Stimulated activated CD8-positive, alpha-beta memory T cell treated with anti-CD3 and anti-CD28 coated beads, Interleukin-4, amount 100 ng/mL, for 24 hours (primary cell): ENCODE measurements around the gene MYH15.

Experiments used
- DNase-seq: peaks from one replicate; pipeline ENCODE4 v3.0.0-alpha.2; 2020; ENCODE audit warnings: low read depth

MYH15 gene

GRCh38 chr3:108414007-108414406, 96.4 kb downstream of the MYH15 start:
- no peak for DNase-seq

- no peak for DNase-seq
These were observed 98.2 kb downstream of the MYH15 start for GRCh38 chr3:108412121-108412750.

GRCh38 chr3:108410531-108410984, 99.8 kb downstream of the MYH15 start:
- DNase-seq: no peak

DNA sequence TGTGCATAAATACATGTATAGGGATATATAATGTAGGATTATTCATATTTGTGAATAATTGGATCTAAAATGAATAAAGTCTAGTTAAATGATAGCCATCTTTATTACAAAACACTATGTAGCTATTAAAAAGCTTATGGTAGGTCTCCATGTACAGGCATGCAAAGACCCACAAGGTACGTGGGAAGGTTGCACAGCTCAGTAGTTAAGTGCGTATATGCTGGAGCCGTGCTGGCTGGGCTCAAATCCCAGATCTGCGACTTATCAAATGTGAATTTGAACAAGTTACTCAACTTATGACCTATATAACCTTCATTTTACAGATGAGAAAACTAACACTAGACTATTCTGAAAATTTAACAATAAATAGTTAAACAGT, 100.6 kb downstream of the MYH15 start:
- no peak for DNase-seq

GRCh38 chr3:108408883-108409799, 101.3 kb downstream of the MYH15 start:
- no peak for DNase-seq

DNA sequence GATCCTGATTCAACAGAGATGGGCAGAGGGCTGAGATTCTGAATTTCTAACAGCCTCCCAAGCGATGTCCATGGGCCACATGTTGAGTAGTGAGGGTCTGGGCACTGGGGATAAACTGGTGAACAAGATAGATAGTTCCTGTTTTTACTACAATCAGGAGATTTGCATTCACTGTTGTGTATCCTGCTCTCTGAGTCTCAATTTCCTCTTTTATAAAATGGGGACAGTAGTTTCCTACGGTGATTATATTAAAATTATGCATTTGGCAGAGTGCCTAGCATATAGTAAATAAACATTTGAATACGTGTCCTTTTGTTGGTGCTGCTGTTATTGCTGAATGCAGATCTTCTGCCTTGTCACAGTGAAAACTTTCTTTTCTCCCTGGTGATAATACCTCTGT, 102.5 kb downstream of the MYH15 start:
- no peak for DNase-seq

DNA sequence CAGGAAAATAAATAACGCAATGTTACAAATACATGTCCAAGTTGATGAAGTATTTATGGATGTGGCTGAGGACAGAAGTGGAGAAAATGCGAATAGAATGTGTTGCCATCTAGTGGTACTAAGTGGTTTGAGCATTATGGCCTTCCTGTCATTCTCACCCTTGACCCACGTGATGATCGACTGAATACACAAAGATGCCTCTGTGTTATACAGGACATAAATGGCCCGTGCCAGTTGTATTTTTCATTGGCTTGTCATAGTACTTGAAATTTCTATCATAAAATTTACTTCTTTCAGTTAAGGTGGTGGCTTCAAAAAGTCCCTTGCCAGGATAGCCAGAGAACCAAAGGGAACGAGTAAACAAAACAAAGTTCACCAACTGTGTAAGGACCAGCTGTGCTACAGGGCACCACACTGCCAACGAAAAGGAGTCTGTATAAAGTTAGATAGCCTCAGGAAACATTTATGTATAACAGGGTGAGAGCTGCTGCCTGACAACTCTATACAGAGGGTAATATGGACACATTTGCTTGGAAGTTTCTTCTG, 103.7 kb downstream of the MYH15 start:
- DNase-seq: no peak

GRCh38 chr3:108406063-108406660, 104.2 kb downstream of the MYH15 start:
- DNase-seq: no peak

DNA sequence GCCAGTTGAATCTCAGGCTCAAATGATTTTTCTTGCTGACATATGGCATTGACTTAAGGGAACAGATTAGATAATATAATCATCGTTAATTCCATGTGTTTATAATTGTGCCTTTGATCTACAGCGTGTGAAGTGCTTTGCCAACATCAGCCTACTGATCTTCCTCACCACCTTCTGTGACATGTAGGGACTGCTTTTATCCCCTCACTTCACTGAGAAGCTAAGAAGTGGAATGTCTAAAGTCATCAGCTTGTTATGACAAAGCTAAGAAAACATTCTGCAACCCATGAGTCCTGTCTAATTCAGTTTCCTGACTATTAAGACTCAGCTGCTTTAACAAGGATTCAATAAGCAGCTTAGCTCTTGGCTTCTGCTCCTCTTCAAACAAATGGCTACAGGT, 106.0 kb downstream of the MYH15 start:
- DNase-seq: no peak

DNA sequence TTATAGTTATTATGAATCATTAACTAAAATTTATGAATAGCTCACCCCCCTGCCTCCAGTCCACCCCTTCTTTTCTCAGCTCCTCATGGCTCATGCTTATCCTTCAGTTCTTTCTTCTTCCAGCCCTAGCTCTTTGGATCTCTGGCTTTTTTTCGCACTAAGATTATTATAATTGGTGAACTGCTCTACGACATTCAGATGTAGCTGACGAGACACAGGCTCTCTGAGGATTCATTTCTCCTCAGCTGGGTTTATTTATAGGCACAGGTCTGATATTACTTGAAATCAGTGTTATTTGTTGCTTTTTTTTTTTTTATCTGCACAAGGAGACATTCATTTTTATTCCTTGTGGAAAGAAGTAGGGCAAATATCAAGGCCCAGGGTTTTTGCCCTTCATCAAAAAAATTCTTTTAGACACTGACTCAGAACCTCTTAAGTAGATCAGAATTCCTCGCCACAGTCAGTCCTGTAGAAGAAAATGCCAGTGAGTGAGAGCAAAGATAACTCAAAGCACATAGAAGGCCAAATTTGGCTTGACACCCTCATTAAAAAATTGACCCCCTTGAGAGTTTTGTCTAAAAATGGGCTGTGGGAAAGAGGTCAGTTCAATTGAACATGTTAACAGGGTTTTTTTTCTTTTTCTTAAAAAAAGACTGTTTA, 106.6 kb downstream of the MYH15 start:
- no peak for DNase-seq

GRCh38 chr3:108403198-108403597, 107.2 kb downstream of the MYH15 start:
- DNase-seq: no peak

DNA sequence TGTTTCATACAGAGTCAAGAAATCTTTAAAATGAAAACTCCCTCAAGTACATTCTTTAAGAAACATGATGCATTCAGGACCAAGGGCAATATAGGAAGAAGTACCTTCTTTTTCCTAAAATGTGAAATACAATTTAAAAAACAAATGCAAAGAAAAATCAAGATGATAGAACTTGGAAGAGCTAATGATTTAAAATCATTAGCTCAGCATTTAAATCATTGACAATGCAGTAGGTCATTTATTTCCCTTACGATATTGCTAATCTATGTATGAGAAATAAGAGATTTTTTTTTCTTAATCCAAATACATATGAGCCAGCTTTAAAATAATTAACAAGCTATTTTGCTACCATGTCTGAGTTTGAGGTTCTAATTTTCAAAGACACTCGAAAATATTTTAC, 108.6 kb downstream of the MYH15 start:
- DNase-seq: no peak

GRCh38 chr3:108398510-108398909, 111.9 kb downstream of the MYH15 start:
- DNase-seq: no peak

DNA sequence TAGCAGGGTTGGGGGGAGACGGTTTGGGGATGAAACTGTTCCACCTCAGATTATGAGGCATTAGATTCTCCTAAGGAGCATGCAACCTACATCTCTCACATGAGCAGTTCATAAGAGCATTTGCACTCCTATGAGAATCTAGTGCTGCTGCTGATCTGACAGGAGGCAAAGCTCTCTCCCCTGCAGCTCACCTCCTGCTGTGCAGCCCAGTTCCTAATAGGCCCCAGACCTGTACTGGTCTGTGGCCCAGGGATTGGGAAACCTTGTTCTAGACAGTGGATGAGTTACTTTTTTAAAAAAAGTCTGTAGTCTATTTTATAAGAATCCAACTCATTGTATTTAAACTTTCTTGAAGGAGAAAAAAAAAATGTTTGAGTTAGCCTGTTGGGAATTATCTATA, 114.1 kb downstream of the MYH15 start:
- no peak for DNase-seq

DNA sequence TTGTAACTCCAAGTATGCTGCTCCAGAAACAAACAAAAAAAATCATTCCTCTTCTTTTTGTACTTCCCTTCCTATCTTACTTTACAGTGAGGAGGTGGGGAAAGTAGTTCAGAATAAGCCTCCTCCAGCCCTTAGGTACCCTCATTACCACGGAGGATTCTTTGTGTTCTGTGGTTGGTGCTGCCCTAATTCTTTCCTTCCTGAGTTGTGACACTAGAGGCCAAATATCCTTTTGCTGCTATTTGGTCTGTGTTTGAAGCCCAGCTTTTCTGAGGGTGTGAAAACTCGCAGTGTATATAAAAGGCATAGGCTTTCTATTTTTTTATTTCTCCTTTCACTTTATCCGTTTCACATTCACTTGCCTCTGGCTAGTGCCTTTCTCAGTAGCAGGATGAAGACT, 115.8 kb downstream of the MYH15 start:
- DNase-seq: no peak

DNA sequence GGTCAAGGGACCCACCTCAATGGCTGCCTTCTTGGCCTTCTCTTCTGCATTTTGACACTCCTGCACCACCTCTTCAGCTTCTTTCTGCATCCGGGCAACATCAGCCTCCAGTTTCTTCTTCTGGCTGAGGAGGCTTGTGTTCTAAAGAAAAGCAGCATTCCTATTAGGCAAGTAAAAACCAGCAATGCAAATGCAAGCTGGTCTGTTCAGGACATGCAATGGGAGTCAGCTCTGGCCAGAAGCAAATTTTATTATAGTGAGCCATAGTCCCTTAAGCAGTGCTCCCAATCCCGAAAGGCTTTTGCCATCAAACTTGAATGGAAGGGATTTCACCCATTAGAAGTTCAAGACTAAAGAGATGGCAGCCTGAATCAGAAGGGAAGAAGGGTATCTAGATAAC, 116.4 kb downstream of the MYH15 start:
- no peak for DNase-seq

- DNase-seq: no peak
These were observed 117.1 kb downstream of the MYH15 start for GRCh38 chr3:108393128-108393900.

GRCh38 chr3:108391917-108392593, 118.3 kb downstream of the MYH15 start:
- DNase-seq: no peak

GRCh38 chr3:108389372-108389771, 121.0 kb downstream of the MYH15 start:
- no peak for DNase-seq

- no peak for DNase-seq
These were observed 122.0 kb downstream of the MYH15 start for GRCh38 chr3:108388136-108389132.
